HG03558 (cell line): Measurements from ENCODE around the gene UVSSA.
"Not testable (repeated sequence)": the region's sequence is repeated elsewhere in the genome, so short reads cannot be mapped to it uniquely, and the experiment has no call there.

Experiments
- ATAC-seq: cut with Tn5 transposase; IDR thresholded peaks from one replicate; pipeline ENCODE4 v1.9.1; 2021; ENCODE audit warnings: moderate number of reproducible peaks; ENCODE audit not compliant: unreplicated experiment; ENCODE audit errors: extremely low read depth

Gene UVSSA

DNA sequence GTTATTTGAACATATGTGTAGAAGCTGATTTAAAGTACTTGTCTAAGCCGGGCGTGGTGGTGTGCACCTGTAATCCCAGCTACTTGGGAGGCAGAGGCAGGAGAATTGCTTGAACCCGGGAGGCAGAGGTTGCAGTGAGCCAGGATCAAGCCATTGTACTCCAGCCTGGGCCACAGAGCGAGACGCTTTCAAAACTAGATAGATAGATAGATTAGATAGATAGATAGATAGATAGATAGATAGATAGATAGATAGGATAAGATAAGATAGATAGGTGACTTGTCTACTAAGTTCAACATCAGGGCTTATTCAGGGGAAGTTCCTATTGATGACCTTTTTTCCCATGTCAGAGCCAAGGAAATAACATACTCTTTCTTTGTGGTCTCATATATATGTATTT, 46.4 kb downstream of the UVSSA start:
- not testable (repeated sequence) for ATAC-seq

DNA sequence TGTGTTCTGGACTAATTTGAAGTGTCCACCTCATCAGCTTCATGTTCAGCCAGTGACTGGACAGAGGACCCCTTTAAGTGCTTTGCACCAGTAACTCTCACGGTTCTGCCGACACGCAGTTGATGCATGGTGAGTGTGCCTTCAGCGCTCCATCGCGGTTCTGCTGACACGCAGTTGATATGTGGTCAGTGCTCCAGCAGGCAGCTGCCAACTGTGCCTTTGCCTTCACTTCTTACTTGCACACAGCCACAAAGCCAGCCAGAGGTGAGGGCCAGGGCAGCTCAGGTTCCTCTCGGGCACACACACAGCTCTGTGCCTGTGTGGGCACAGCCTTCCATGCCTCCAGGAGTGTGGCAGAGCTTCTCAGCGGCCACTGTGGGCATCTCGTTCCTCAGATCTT, 46.9 kb downstream of the UVSSA start:
- ATAC-seq = no peak

- ATAC-seq = not testable (repeated sequence)
These were observed 47.8 kb downstream of the UVSSA start for GRCh38 chr4:1394554-1395388.

DNA sequence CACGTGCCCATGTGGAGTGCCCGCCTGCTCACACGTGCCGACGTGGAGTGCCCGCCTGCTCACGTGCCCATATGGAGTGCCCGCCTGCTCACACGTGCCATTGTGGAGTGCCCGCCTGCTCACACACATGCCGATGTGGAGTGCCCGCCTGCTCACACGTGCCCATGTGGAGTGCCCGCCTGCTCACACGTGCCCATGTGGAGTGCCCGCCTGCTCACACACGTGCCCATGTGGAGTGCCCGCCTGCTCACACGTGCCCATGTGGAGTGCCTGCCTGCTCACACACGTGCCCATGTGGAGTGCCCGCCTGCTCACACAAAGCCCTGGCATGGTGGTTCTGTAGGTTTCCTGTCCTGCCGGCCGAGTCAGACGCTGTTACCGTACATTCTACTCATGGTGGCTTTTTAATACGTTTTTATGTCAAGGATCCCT, 48.4 kb downstream of the UVSSA start:
- ATAC-seq = not testable (repeated sequence)

DNA sequence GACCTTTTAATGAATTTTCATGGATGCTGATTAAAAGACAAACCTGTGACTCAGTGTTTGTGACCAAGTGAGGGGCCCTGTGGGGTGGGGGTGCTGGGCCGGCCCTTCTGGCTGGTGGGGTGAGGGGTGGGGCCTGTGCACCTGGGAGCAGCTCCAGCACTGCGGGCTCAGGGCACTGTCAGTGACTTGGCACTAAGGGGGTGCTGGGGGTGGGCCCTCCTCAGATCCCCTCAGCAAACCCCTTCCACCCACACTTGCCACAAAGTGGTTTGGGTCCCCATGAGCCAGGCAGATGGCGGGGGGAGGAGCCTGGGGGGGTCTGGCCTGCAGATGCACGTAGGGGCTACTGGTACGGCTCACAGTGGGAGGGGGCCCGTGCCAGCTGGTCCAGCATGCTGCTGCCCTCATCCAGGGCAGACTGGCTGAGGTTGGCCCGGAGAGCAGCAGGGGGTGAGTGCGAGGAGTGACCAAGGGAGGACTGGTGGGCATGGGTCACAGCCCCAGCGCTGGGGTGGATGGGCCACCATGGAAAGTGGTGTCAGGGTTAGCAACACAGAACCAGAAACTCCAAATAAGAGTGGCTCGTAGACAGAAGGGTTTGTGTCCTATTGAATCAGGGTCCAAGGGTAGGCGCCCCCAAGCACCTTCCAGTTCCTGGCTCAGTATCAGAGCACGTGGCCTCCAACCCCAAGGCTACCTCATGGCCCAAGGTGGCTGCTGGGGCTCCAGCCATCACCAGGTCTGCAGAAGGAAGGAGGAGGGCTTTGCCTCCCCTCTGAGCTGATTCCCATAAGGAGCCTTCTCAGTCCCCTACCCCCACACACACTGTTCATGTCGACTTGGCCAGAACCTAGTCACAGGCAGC, 49.2 kb downstream of the UVSSA start:
- ATAC-seq = no peak

DNA sequence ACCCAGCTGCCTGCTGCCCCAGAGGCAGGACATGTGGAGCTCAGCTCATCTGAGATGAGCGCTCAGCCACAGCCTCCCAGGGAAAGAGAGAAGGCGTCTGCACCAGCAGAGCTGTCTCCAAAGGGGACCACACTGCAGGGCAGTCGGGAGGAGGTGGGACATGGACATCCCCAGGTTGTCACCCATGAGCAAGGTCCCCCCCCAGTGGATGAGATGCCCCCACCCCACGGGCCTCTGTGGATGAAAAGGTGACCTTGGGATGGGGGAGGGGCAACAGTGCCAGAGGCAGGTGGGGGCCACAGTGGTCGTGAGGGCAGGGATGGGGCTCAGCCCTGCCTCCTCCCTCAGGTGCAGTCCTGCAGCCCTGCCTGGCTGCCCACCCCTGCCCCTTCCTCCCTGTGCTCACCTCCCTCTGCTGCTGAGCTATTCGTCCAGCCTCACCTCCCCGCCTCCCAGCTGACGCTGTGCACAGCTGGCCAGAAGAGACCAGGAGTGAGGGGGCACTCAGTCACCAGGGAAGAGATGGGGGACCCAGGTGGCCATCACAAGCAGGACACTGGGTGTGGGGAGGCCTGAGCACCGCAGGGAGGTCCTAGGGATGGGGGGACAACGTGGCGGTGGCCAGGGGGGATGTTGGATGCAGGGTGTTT, 49.9 kb downstream of the UVSSA start:
- ATAC-seq = no peak

- ATAC-seq = no peak
These were observed 51.9 kb downstream of the UVSSA start for GRCh38 chr4:1398681-1399507.

GRCh38 chr4:1399508-1400190, 52.6 kb downstream of the UVSSA start:
- no peak for ATAC-seq

DNA sequence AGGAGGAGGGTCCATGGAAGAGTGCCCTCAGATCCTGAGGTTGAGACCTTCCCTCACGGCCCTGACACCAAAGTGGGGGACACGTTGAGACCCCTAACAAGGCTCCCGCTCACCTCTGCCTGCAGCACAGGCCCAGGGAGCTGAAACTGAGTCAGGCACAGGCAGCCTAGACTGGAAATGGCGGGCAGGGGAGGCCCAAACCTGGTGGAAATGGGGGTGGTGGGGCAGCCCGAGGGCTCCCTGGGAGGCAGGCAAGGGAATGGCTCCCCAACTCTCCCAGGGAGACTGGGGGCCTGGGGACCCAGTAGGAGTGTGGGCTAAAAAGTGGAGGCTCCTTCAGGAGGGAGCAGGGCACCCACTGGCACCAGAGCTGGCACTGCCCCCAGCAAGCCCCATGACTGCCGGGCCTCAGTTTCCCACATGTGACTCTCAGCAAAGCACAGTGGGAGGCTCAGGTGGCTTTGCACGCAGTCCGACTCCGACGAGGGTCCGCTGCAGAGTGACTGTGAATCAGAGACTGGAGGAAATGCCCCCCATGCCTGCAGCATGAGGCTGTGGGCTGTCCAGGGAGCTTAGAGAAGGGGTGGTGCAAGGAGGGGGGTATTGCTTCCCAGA, 53.3 kb downstream of the UVSSA start:
- ATAC-seq = no peak

GRCh38 chr4:1400831-1401408, 53.9 kb downstream of the UVSSA start:
- no peak for ATAC-seq

- ATAC-seq = no peak
These were observed 54.5 kb downstream of the UVSSA start for GRCh38 chr4:1401409-1402020.

DNA sequence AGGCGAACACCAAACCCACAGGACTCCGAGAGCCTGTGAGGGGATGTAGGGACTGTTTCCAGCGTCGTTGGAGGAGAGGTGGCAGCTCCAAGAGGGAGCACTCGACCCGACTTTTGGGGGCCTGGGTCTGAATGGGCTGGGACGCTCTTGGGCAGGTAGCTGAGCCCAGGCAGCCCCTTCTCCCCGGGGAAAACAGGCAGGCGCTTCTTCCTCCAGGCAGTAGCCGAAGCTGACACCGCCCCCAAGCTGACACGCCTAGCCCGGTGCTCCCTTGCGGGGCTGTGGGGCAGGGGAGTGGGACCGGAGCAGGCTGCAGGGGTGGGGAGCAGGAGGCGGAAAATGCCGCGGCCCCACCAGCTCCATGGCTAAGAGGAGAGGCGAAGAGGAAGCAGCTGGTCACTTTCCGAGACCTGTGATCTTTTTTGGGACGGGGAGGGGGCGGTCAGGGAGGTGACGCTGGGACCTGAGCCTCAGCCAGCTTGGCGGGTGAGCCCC, 55.1 kb downstream of the UVSSA start:
- ATAC-seq = no peak

GRCh38 chr4:1402516-1403091, 55.6 kb downstream of the UVSSA start:
- ATAC-seq = no peak

DNA sequence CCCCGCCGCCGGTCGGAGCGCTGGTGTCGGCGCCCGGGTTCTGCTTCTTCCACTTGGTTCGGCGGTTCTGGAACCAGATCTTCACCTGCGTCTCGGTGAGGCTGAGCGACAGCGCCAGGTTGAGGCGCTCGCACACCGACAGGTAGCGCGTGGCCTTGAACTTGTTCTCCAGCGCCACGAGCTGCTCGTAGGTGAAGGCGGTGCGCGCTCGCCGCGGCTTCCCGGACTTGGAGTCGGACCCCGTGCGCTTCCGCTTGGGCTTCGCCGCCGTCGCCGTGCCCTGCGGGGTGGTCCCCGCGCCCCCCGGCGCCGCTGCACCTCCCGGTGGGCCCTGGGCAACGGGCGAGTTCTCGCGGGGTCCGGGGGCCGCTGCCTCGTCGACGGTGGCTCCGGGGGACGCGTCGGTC, 56.2 kb downstream of the UVSSA start:
- no peak for ATAC-seq

- no peak for ATAC-seq
These were observed 56.9 kb downstream of the UVSSA start for GRCh38 chr4:1403591-1404572.

- no peak for ATAC-seq
These were observed 57.7 kb downstream of the UVSSA start for GRCh38 chr4:1404573-1405253.
